H9 (cell line): ENCODE measurements around the gene MUC2. TPM values are rescaled to one million over a fixed set of nuclear protein-coding genes. Genes with fewer than 3 reads are reported as not detected.

Source experiments
- DNase-seq: peaks from one replicate; pipeline ENCODE4 v3.0.0-alpha.2; 2017
- H2AFZ ChIP-seq: one replicate; pipeline ENCODE4 v1.6.1; 2013; ENCODE audit warnings: mild to moderate bottlenecking, low read length, control low read depth, moderate library complexity
- H2AK5ac ChIP-seq: 2 replicates; pipeline ENCODE4 v1.6.1; 2013; ENCODE audit warnings: low read length, control low read depth, mixed read lengths; ENCODE audit not compliant: insufficient read length
- H2BK120ac ChIP-seq: one replicate; pipeline ENCODE4 v1.6.1; 2013; ENCODE audit warnings: low read depth, mild to moderate bottlenecking, low read length, control low read depth, inconsistent platforms; ENCODE audit not compliant: poor library complexity, severe bottlenecking
- H2BK12ac ChIP-seq: 2 replicates; pipeline ENCODE4 v1.6.1; 2013; ENCODE audit warnings: low read length, control low read depth, mixed read lengths, low read depth; ENCODE audit not compliant: insufficient read length
- H2BK15ac ChIP-seq: 2 replicates; pipeline ENCODE4 v1.6.1; 2013; ENCODE audit warnings: low read depth, low read length, control low read depth
- H2BK20ac ChIP-seq: one replicate; pipeline ENCODE4 v1.6.1; 2013; ENCODE audit warnings: low read depth, mild to moderate bottlenecking, low read length, control low read depth, inconsistent platforms; ENCODE audit not compliant: poor library complexity, severe bottlenecking
- H2BK5ac ChIP-seq: 2 replicates; pipeline ENCODE4 v1.6.1; 2013; ENCODE audit warnings: low read length, control low read depth, mixed read lengths; ENCODE audit not compliant: insufficient read length
- H3K14ac ChIP-seq: 2 replicates; pipeline ENCODE4 v1.6.1; 2013; ENCODE audit warnings: low read length, control low read depth; ENCODE audit not compliant: insufficient read depth
- H3K18ac ChIP-seq: 2 replicates; pipeline ENCODE4 v1.6.1; 2013; ENCODE audit warnings: low read depth, mild to moderate bottlenecking, mixed read lengths, low read length, control low read depth; ENCODE audit not compliant: insufficient read length
- H3K23ac ChIP-seq: 2 replicates; pipeline ENCODE4 v1.6.1; 2013; ENCODE audit warnings: low read length, control low read depth, mixed read lengths, low read depth; ENCODE audit not compliant: insufficient read length
- H3K23me2 ChIP-seq: 2 replicates; pipeline ENCODE4 v1.6.1; 2013; ENCODE audit warnings: low read depth, mild to moderate bottlenecking, mixed read lengths, low read length, control low read depth; ENCODE audit not compliant: insufficient read length, poor library complexity, severe bottlenecking
- H3K27ac ChIP-seq: 2 replicates; pipeline ENCODE4 v1.5.1; 2013; ENCODE audit warnings: low read length, control low read depth, mixed read lengths, low read depth; ENCODE audit not compliant: insufficient read length
- H3K27me3 ChIP-seq: 2 replicates; pipeline ENCODE4 v1.6.1; 2013; ENCODE audit warnings: low read length, control low read depth, inconsistent platforms; ENCODE audit not compliant: insufficient read depth
- H3K4ac ChIP-seq: 2 replicates; pipeline ENCODE4 v1.6.1; 2013; ENCODE audit warnings: low read depth, mild to moderate bottlenecking, control low read depth, inconsistent platforms, low read length, moderate library complexity
- H3K4me1 ChIP-seq: 2 replicates; pipeline ENCODE4 v1.6.1; 2013; ENCODE audit warnings: low read length, control low read depth, inconsistent platforms; ENCODE audit not compliant: insufficient read depth
- H3K4me2 ChIP-seq: 2 replicates; pipeline ENCODE4 v1.6.1; 2013; ENCODE audit warnings: low read length, control low read depth, mixed read lengths; ENCODE audit not compliant: insufficient read length, insufficient read depth
- H3K56ac ChIP-seq: 2 replicates; pipeline ENCODE4 v1.6.1; 2013; ENCODE audit warnings: low read depth, mild to moderate bottlenecking, mixed read lengths, low read length, control low read depth; ENCODE audit not compliant: insufficient read length
- H3K79me1 ChIP-seq: 2 replicates; pipeline ENCODE4 v1.6.1; 2013; ENCODE audit warnings: low read depth, mild to moderate bottlenecking, moderate library complexity, low read length, control low read depth, inconsistent platforms; ENCODE audit not compliant: insufficient read depth, poor library complexity, severe bottlenecking
- H3K79me2 ChIP-seq: 2 replicates; pipeline ENCODE4 v1.6.1; 2013; ENCODE audit warnings: low read length, control low read depth, inconsistent platforms; ENCODE audit not compliant: insufficient read depth
- H3K9ac ChIP-seq: 2 replicates; pipeline ENCODE4 v1.6.1; 2013; ENCODE audit warnings: low read length, control low read depth, mixed read lengths; ENCODE audit not compliant: insufficient read length; ENCODE audit errors: extremely low read depth
- H3K9me3 ChIP-seq: one replicate; pipeline ENCODE4 v1.6.1; 2013; ENCODE audit warnings: low read depth, low read length, inconsistent platforms; ENCODE audit not compliant: control insufficient read depth
- H3T11ph ChIP-seq: one replicate; pipeline ENCODE4 v1.6.1; 2013; ENCODE audit warnings: mild to moderate bottlenecking, low read length, control low read depth, inconsistent platforms
- H4K20me1 ChIP-seq: one replicate; pipeline ENCODE4 v1.6.1; 2013; ENCODE audit not compliant: control insufficient read depth, insufficient read length, insufficient read depth
- H4K5ac ChIP-seq: 2 replicates; pipeline ENCODE4 v1.6.1; 2013; ENCODE audit warnings: low read depth, mild to moderate bottlenecking, mixed read lengths, low read length, control low read depth; ENCODE audit not compliant: insufficient read length
- H4K8ac ChIP-seq: replicated peaks from 2 replicates; pipeline ENCODE4 v1.6.1; 2013; ENCODE audit warnings: low read length, control low read depth, mixed read lengths, low read depth; ENCODE audit not compliant: insufficient read length
- H4K91ac ChIP-seq: 2 replicates; pipeline ENCODE4 v1.6.1; 2013; ENCODE audit warnings: low read depth, mild to moderate bottlenecking, moderate library complexity, mixed read lengths, low read length, control low read depth; ENCODE audit not compliant: insufficient read length
- H3K27ac Mint-ChIP-seq, 3 experiments: 2 replicates in 2 of 3; 3 replicates in 1 of 3; pipeline ENCODE4 v1.8.0; 2020 to 2021; ENCODE audit warnings: mixed read lengths in 3 of 3, mild to moderate bottlenecking in 1 of 3, moderate library complexity in 1 of 3
- H3K27me3 Mint-ChIP-seq: 2 replicates; pipeline ENCODE4 v1.8.0; 2021; ENCODE audit warnings: low read depth, mild to moderate bottlenecking, moderate library complexity, mixed read lengths
- H3K36me3 Mint-ChIP-seq, 3 experiments: 2 replicates in 2 of 3; 3 replicates in 1 of 3; pipeline ENCODE4 v1.8.0; 2020 to 2021; ENCODE audit warnings: low read depth in 3 of 3, mixed read lengths in 3 of 3; ENCODE audit not compliant: insufficient read depth in 1 of 3
- H3K4me1 Mint-ChIP-seq, 2 experiments: 2 replicates each; pipeline ENCODE4 v1.8.0; 2020; ENCODE audit warnings: mixed read lengths in 2 of 2
- H3K4me3 Mint-ChIP-seq, 2 experiments: 2 replicates in 1 of 2; 3 replicates in 1 of 2; pipeline ENCODE4 v1.8.0; 2020 to 2021; ENCODE audit warnings: mild to moderate bottlenecking in 2 of 2, mixed read lengths in 2 of 2, moderate library complexity in 1 of 2
- H3K9me3 Mint-ChIP-seq, 2 experiments: 2 replicates in 1 of 2; 3 replicates in 1 of 2; pipeline ENCODE4 v1.8.0; 2020; ENCODE audit warnings: mild to moderate bottlenecking in 2 of 2, mixed read lengths in 2 of 2, moderate library complexity in 1 of 2
- CTCF ChIP-seq: fragments of 200-600 bp; sonication (generic); conservative IDR thresholded peaks from 3 replicates; pipeline ENCODE4 v1.8.0; 2021; ENCODE audit warnings: antibody characterized with exemption, mild to moderate bottlenecking
- WGBS: extraction: QIAGEN DNeasy Blood & Tissue Kit; methylation state at CpG from one replicate; pipeline ENCODE4 v1.1.7; 2013; ENCODE audit warnings: missing lambda C conversion rate, low lambda C conversion rate, mixed read lengths; ENCODE audit not compliant: insufficient read length; ENCODE audit errors: extremely low coverage; 5-methylcytosine and 5-hydroxymethylcytosine counted together
- total RNA-seq: library from RNA; stranded (reverse); gene quantifications from 2 replicates; pipeline ENCODE4 v1.2.1, GENCODE V29; 2021

MUC2 gene
- total RNA-seq, 1 experiment from 2014 or later: not detected

- Histone ChIP-seq H3K9me3 (no peaks in the 10 kb centered on the region), H3K9ac (no peak overlapping the region), H2BK15ac (no peak overlapping the region), H2BK120ac (no peak overlapping the region), H2AFZ (no peak overlapping the region), H3K27me3 (no peaks in the 10 kb centered on the region), H2AK5ac (no peak overlapping the region), H3K79me2 (no peaks in the 10 kb centered on the region), H4K20me1 (no peaks in the 10 kb centered on the region), H2BK5ac (no peak overlapping the region), H4K8ac (no peak overlapping the region), H3K27ac (no peak overlapping the region), H3K23me2 (no peaks in the 10 kb centered on the region), H3K4me1 (no peaks in the 10 kb centered on the region), H3T11ph (no peak overlapping the region), H3K4me2 (no peak overlapping the region), H3K23ac (no peak overlapping the region), H4K5ac (no peak overlapping the region), H2BK12ac (no peak overlapping the region), H3K56ac (no peak overlapping the region), H3K14ac (no peak overlapping the region; the same call in 1 of the 2 replicates), H2BK20ac (no peak overlapping the region), H4K91ac (no peak overlapping the region), H3K18ac (no peak overlapping the region), H3K79me1 (no peaks in the 10 kb centered on the region), H3K4ac (no peak overlapping the region)
- no peak for DNase-seq
- Mint-ChIP-seq H3K27ac (peak overlapping the region in 2 of 3 experiments; percentile 22 to 68; a peak in 1 of 7 replicates), H3K4me1 (no peaks in the 10 kb centered on the region), H3K27me3 (no peaks in the 10 kb centered on the region), H3K4me3 (no peak overlapping the region), H3K9me3 (peaks cover 0 to 6% of the 10 kb centered on the region in 2 experiments; a peak in 2 of 5 replicates), H3K36me3 (no peaks in the 10 kb centered on the region)
- WGBS: no CpG with 5 or more reads among the region's 17 CpGs
- TF ChIP-seq CTCF: no peak
Observed at GRCh38 chr11:1028291-1028540, 46.5 kb upstream of the MUC2 start.
